Stimulated activated CD4-positive, alpha-beta T cell treated with anti-CD3 and anti-CD28 coated beads, Interleukin-2, amount 100 ng/mL, for 4 hours (primary cell): ENCODE results near the gene DNAJC15.
"Not testable (repeated sequence)": the region's sequence is repeated elsewhere in the genome, so short reads cannot be mapped to it uniquely, and the experiment has no call there.

Source experiments
- DNase-seq: peaks from one replicate; pipeline ENCODE4 v3.0.0-alpha.2; 2020; ENCODE audit warnings: low read depth

Gene DNAJC15

GRCh38 chr13:43005460-43006236, 17.7 kb upstream of the DNAJC15 start:
- no peak for DNase-seq

DNA sequence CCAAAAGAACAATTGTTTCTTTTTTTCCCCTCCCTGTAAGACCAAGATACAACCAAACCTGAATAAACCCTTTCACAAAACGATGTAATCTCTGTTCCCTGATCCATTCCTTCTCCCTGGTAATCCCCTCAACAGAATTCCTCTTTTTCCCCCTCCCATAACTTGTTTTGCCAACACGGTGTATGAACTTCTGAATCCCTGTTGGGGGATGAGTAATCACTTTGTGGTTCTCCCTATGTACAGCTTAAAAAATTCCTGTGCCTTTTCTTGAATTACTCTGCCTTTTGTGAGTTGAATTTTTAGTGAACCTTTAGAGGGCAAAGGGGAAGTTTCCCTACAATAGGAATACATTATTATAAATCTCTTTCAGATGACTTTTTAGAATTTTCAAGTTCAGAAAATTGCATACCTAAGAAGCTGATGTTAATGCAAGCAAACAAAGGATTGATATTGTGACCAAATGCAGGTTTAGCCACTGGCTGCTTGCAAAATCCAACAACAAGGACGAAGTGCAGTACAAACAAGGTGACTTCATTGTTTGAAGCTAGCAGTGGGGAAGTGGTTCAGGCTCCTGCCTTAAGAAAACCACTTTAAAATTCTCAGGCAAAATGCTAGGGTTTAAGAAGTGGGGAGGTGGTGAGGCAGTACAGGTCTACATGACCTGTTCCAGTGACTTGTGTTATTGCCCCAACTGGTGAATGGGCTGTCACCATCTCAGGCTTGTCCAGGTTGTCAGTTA, 16.3 kb upstream of the DNAJC15 start:
- no peak for DNase-seq

DNA sequence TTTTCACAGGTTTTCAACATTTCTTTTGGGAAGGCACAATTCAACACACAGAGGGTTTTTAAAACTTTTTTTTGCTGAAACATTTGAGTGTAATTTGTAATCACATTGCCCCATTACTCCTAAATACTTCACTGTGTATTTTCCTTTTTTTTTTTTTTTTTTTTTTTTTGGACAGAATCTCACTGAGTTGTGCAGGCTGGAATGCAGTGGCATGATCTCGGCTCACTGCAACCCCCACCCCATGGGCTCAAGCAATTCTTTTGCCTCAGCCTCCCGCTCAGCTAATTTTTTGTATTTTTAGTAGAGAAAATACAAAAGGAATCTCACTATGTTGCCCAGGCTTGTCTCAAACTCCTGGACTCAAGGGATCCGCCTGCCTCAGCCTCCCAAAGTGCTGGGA, 14.8 kb upstream of the DNAJC15 start:
- DNase-seq, result no peak

GRCh38 chr13:43009506-43009905, 13.9 kb upstream of the DNAJC15 start:
- DNase-seq, result no peak

GRCh38 chr13:43014162-43014561, 9.2 kb upstream of the DNAJC15 start:
- no peak for DNase-seq

GRCh38 chr13:43016226-43016625, 7.2 kb upstream of the DNAJC15 start:
- DNase-seq, result no peak

GRCh38 chr13:43019811-43020210, 3.6 kb upstream of the DNAJC15 start:
- DNase-seq, result no peak

GRCh38 chr13:43020794-43021193, 2.6 kb upstream of the DNAJC15 start:
- DNase-seq, result no peak

GRCh38 chr13:43021926-43022670, 1.3 kb upstream of the DNAJC15 start:
- no peak for DNase-seq

GRCh38 chr13:43022934-43023288, 475 bp upstream of the DNAJC15 start:
- no peak for DNase-seq

DNA sequence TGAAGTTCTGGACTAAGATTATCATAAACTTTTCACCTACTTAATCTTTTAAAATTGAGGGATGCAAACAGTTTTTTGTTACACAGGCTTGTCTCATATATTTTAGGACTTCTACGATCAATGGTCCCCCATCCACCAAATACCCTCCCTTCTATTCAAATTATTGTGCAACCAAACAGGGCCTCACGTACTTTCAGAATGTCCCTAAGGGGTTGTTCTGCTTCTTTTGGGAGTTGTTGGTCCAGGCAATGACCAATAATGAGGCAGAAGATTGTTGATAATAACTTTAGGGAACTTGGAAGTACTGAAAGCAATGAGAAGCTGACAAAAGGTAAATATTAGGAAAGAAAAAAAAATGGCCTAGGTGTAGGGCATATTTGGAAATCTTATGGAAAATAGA, 2.9 kb downstream of the DNAJC15 start:
- no peak for DNase-seq

GRCh38 chr13:43030548-43030947, 7.2 kb downstream of the DNAJC15 start:
- DNase-seq, result no peak

DNA sequence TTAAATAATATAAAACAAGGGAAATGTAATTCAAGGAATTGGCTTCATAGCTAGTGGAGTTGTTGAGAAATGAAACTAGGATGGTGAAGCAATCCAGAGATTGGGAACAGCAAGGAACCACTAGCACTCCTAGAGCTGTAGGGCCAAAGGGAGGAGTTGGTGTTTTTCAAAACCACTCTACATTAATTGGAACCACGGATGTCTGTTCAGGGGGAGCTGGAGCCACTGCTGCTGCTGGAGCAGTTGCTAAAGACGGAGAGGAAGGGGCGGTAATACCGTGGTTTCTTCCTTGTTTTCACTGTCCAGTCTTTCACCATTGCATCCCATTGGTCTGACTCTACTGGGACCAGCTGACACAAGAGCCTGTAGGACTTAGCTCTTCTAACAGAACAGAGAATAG, 8.5 kb downstream of the DNAJC15 start:
- no peak for DNase-seq

DNA sequence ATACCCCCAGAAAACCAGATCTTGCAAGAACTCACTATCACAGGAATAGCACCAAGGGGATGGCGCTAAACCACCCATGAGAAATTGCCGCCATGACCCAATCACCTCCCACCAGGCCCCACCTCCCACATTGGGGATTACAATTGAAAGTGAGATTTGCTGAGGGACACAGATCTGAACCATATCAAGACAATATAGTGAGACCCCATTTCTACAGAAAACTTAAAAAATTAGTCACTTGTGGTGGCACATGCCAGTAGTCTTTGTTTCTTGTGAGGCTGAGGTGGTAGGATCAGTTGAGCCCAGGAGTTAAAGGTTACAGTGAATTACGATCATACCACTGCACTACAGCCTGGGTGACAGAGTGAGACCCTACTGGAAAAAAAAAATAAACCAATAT, 9.7 kb downstream of the DNAJC15 start:
- DNase-seq, result no peak

GRCh38 chr13:43036351-43037250, 13.2 kb downstream of the DNAJC15 start:
- DNase-seq, result no peak

GRCh38 chr13:43039966-43040365, 16.6 kb downstream of the DNAJC15 start:
- no peak for DNase-seq

DNA sequence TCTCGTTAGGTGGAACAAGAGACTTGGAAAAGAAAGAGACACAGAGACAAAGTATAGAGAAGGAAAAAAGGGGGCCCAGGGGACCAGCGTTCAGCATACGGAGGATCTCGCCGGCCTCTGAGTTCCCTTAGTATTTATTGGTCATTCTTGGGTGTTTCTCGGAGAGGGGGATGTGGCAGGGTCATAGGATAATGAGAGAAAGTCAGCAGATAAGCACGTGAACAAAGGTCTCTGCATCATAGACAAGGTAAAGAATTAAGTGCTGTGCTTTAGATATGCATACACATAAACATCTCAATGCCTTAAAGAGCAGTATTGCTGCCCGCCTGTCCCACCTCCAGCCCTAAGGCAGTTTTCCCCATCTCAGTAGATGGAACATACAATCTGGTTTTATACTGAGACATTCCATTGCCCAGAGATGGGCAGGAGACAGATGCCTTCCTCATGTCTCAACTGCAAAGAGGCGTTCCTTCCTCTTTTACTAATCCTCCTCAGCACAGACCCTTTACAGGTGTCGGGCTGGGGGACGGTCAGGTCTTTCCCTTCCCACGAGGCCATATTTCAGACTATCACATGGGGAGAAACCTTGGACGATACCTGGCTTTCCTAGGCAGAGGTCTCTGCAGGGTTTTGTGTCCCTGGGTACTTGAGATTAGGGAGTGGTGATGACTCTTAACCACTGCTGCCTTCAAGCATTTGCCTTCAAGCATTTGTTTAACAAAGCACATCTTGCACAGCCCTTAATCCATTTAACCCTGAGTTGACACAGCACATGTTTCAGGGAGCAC, 17.4 kb downstream of the DNAJC15 start:
- not testable (repeated sequence) for DNase-seq

GRCh38 chr13:43041369-43041921, 18.1 kb downstream of the DNAJC15 start:
- DNase-seq, result no peak

DNA sequence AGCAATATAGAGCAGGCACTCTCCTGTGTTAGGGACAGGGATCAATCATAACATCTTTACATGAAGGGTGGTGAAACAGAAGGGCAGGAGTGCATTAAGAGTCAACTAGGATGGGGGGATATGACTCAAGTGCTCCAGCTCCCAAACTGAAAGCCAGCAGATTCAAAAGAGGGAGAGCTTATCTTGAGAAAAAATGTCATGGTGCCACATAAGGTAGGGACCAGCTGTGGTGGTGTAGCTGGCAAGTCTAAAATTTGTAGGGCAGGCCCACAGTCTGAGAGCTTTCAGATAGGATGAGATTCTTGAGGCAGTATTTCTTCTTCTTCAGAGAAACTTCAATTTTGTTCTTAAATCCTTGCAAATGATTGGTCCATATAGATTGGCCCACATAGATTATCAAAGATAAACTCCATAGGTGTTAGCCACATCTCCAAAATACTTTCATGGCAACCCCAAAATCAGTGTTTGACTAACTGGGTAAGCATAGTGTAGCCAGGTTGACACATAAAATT, 19.1 kb downstream of the DNAJC15 start:
- DNase-seq, result no peak

- DNase-seq, result no peak
Observed at GRCh38 chr13:43044720-43045301, 21.4 kb downstream of the DNAJC15 start.
